ENCODE results near the gene EEFSEC.

EEFSEC gene

DNA sequence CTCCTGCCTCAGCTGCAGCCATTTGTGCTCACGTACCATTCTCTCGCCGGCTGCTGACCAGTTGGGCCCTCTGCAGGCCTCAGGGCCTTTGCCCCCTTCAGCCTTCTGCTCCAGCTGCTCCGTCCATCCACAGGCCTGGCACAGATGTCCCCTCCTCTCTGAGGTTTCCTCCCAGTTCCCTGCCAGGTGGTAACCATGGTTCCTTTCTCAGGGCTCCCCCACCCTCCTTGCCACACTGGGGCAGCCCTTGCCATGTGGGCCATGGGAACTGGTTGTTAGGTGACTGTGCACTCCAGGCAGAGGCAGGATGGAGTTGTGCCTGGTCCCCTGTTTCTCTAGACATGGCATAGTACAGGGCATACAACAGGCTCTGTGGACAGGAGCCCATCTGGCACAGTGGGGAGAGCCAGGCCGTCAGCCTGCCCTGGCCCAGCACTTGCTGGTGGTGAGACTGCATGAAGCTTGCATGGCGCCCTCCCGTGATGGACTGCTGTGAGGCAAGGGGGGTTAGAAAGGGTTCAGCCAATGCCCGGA, 164.5 kb downstream of the EEFSEC start:
- no peak overlapping the region for H3K4me3 ChIP-seq (ENCODE audit: low read depth, low read length)
- TF ChIP-seq, protein P1, sequence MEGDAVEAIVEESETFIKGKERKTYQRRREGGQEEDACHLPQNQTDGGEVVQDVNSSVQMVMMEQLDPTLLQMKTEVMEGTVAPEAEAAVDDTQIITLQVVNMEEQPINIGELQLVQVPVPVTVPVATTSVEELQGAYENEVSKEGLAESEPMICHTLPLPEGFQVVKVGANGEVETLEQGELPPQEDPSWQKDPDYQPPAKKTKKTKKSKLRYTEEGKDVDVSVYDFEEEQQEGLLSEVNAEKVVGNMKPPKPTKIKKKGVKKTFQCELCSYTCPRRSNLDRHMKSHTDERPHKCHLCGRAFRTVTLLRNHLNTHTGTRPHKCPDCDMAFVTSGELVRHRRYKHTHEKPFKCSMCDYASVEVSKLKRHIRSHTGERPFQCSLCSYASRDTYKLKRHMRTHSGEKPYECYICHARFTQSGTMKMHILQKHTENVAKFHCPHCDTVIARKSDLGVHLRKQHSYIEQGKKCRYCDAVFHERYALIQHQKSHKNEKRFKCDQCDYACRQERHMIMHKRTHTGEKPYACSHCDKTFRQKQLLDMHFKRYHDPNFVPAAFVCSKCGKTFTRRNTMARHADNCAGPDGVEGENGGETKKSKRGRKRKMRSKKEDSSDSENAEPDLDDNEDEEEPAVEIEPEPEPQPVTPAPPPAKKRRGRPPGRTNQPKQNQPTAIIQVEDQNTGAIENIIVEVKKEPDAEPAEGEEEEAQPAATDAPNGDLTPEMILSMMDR (IDR thresholded peaks at IDR 0.05; ENCODE audit: low read depth, low read length): no peak
- TF ChIP-seq MYC (IDR thresholded peaks at IDR 0.05; ENCODE audit: low read depth, low read length) (no peak), POLR2A (IDR thresholded peaks at IDR 0.05; ENCODE audit: extremely low read depth, insufficient read length) (no peak)
- TF ChIP-seq, protein P2, sequence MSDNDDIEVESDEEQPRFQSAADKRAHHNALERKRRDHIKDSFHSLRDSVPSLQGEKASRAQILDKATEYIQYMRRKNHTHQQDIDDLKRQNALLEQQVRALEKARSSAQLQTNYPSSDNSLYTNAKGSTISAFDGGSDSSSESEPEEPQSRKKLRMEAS (IDR thresholded peaks at IDR 0.05; ENCODE audit: low read depth, low read length): no peak
- DNase-seq (ENCODE audit: low read depth): no peak

DNA sequence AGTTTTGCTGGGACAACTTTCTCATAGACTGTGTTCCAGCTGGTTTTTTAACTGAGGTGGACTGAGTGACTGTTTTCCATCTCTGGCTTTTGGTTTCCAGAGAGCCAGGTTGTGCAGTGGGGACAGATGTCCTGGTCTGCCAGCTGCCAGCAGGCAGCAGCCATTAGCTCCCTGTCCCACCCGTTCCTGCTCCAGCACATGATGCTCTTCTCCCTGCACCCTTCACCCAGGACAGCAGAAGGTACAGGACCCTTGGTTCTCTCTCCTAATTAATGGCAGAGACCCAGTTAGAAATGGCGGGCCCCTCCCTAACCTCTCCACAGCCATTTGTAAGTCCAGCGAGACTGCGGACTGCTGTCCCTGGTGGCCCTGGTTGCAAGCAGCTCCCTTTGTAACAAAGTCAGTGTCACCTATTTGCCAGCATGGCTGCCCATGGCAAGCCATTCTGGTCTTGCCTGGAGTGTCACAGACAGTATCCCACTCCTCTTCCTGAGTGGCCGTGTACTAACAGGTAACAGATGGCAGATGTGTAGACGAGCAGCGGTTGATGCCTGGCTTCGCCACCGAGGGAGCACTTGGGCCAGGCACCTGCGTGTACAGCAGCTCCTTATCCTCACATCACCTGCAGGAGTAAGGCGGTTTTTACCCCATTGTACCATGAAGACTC, 165.1 kb downstream of the EEFSEC start:
- no peak for DNase-seq (ENCODE audit: low read depth)
- no peak overlapping the region for H3K4me3 ChIP-seq (ENCODE audit: low read depth, low read length)
- TF ChIP-seq MYC (IDR thresholded peaks at IDR 0.05; ENCODE audit: low read depth, low read length): no peak
- TF ChIP-seq POLR2A (IDR thresholded peaks at IDR 0.05; ENCODE audit: extremely low read depth, insufficient read length): no peak
- TF ChIP-seq, protein P1 (IDR thresholded peaks at IDR 0.05; ENCODE audit: low read depth, low read length): no peak
- TF ChIP-seq, protein P2 (IDR thresholded peaks at IDR 0.05; ENCODE audit: low read depth, low read length): no peak

DNA sequence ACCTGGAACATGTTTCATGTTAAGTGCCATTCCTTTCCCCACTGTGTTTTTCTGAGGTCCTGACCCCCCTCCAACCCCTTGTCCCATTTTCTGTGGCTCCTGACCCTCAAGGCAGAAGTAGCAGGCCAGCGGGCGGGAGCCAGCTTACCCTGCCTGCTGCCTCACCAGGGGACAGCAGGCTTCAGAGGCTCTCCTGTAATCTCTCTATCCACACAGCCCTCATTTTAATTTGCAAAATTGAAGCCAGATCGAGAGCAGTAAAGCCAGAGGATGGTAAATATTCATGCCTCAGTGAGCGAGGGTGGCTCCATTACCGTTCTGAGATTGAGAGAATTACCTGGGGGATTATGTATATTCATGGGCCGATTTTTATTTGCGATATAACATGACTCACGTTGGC, 165.8 kb downstream of the EEFSEC start:
- TF ChIP-seq MYC (IDR thresholded peaks at IDR 0.05; ENCODE audit: low read depth, low read length) (no peak), POLR2A (IDR thresholded peaks at IDR 0.05; ENCODE audit: extremely low read depth, insufficient read length) (no peak)
- TF ChIP-seq, protein P1 (IDR thresholded peaks at IDR 0.05; ENCODE audit: low read depth, low read length): no peak
- TF ChIP-seq, protein P2 (IDR thresholded peaks at IDR 0.05; ENCODE audit: low read depth, low read length): no peak
- no peak overlapping the region for H3K4me3 ChIP-seq (ENCODE audit: low read depth, low read length)
- DNase-seq (ENCODE audit: low read depth): no peak

DNA sequence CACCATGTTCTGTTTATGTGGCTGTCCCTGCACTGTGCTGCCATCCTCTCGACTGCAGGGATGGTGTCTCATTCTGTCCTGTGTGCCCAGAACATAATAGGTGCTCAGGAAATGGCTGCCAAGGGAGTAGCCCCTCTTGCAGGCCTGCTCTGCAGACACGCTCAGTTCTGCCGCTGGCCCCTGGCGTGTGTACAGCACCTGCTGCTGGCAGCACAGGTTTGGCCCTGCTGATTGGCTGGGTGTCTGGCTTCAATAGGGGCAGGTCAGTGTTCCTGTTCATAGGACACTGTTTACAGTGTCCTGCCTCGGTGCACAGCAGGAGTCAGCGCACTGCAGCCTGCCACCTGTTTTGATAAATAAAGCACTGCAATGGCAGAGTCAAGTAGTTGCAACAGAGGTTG, 166.5 kb downstream of the EEFSEC start:
- no peak overlapping the region for H3K4me3 ChIP-seq (ENCODE audit: low read depth, low read length)
- TF ChIP-seq, protein P2 (IDR thresholded peaks at IDR 0.05; ENCODE audit: low read depth, low read length): no peak
- no peak for TF ChIP-seq MYC (IDR thresholded peaks at IDR 0.05; ENCODE audit: low read depth, low read length)
- TF ChIP-seq POLR2A (IDR thresholded peaks at IDR 0.05; ENCODE audit: extremely low read depth, insufficient read length): no peak
- TF ChIP-seq, protein P1 (IDR thresholded peaks at IDR 0.05; ENCODE audit: low read depth, low read length): no peak
- no peak for DNase-seq (ENCODE audit: low read depth)

DNA sequence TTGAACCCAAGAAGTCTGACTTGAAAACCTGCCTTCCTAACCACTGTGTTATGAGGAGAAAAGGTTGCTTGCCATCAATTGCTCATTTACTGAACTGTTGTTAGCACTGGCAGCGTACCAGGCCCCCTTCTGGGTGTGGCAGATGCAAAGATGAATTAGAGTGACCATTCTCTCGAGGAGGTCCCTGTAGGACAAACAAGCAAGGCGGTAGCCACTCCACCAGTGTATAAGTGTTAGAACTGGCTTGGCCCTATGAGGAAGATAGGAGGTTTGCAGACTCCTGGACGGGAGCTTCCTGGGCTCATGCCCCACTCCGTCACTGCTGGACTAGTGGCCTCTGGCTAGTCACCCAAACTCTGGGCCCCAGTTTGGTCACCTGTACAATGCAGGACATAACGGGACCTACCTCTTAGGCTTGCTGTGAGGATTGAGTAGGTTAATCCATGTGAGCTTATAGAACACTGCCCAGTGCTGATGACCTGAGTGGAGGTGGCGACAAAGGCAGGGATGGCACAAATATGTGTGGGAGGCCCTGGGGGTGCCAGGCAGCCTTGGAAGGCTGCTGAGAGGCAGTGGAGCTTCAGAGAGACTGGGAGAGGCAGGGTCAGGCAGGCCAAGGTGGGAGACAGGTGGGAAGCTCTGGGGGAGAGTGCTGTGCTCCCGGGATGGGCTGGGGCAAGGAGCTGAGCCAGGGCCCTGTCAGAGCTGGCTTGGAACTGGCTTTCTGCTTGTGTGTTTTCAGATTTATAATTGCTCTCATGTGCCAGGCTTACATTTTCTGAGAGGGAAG, 167.5 kb downstream of the EEFSEC start:
- TF ChIP-seq POLR2A (IDR thresholded peaks at IDR 0.05; ENCODE audit: extremely low read depth, insufficient read length): no peak
- TF ChIP-seq, protein P1 (IDR thresholded peaks at IDR 0.05; ENCODE audit: low read depth, low read length): no peak
- TF ChIP-seq, protein P2 (IDR thresholded peaks at IDR 0.05; ENCODE audit: low read depth, low read length): no peak
- TF ChIP-seq MYC (IDR thresholded peaks at IDR 0.05; ENCODE audit: low read depth, low read length): no peak
- H3K4me3 ChIP-seq (ENCODE audit: low read depth, low read length): no peak overlapping the region
- no peak for DNase-seq (ENCODE audit: low read depth)

Data from NB4 (cell line).